HG02840 (cell line): ENCODE results near the gene MPDU1.
"Not testable (repeated sequence)": the region's sequence is repeated elsewhere in the genome, so short reads cannot be mapped to it uniquely, and the experiment has no call there.

ENCODE experiments used
- ATAC-seq: cut with Tn5 transposase; IDR thresholded peaks from one replicate; pipeline ENCODE4 v1.9.1; 2021; ENCODE audit warnings: mild to moderate bottlenecking, moderate library complexity, moderate number of reproducible peaks; ENCODE audit not compliant: unreplicated experiment, low FRiP score

The MPDU1 gene

DNA sequence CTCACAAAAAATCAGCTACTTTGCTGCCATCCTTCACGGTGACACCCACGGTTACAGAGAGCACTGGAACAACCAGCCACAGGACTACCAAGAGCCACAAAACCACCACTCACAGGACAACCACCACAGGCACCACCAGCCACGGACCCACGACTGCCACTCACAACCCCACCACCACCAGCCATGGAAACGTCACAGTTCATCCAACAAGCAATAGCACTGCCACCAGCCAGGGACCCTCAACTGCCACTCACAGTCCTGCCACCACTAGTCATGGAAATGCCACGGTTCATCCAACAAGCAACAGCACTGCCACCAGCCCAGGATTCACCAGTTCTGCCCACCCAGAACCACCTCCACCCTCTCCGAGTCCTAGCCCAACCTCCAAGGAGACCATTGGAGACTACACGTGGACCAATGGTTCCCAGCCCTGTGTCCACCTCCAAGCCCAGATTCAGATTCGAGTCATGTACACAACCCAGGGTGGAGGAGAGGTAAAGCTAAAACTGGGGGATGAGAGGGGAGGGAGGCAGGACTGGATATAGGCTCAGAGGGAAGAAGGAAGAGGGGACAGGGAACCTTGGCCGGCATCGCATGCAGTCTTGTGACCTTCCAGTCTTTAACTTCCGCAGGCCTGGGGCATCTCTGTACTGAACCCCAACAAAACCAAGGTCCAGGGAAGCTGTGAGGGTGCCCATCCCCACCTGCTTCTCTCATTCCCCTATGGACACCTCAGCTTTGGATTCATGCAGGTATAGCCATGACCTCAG, 3.6 kb upstream of the MPDU1 start:
- ATAC-seq, result no peak

DNA sequence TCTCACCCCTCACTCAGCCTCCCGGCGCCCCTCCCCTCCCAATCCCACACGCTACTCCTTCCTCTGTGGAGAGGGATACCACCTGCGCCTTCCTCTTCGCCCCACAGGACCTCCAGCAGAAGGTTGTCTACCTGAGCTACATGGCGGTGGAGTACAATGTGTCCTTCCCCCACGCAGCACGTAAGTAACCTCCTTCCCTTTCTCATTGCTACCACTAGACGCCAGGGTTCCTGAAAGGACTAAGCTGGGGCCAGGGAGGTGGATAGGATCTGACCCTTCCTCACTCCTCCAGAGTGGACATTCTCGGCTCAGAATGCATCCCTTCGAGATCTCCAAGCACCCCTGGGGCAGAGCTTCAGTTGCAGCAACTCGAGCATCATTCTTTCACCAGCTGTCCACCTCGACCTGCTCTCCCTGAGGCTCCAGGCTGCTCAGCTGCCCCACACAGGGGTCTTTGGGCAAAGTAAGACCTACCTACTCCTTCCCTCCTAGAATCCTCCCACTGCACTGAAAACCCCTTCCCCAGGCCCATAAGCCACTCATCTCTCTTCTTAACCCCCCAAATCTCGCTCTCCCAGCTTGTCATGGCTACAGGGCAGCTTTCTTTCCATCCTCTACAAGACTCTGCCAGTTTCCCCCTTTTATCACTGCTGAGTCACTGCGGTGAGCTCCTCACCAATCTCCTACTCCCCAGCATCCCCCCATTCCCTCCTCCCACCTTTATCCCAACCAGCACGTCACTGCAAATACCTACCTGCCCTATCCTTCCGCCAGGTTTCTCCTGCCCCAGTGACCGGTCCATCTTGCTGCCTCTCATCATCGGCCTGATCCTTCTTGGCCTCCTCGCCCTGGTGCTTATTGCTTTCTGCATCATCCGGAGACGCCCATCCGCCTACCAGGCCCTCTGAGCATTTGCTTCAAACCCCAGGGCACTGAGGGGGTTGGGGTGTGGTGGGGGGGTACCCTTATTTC, 2.8 kb upstream of the MPDU1 start:
- no peak for ATAC-seq

DNA sequence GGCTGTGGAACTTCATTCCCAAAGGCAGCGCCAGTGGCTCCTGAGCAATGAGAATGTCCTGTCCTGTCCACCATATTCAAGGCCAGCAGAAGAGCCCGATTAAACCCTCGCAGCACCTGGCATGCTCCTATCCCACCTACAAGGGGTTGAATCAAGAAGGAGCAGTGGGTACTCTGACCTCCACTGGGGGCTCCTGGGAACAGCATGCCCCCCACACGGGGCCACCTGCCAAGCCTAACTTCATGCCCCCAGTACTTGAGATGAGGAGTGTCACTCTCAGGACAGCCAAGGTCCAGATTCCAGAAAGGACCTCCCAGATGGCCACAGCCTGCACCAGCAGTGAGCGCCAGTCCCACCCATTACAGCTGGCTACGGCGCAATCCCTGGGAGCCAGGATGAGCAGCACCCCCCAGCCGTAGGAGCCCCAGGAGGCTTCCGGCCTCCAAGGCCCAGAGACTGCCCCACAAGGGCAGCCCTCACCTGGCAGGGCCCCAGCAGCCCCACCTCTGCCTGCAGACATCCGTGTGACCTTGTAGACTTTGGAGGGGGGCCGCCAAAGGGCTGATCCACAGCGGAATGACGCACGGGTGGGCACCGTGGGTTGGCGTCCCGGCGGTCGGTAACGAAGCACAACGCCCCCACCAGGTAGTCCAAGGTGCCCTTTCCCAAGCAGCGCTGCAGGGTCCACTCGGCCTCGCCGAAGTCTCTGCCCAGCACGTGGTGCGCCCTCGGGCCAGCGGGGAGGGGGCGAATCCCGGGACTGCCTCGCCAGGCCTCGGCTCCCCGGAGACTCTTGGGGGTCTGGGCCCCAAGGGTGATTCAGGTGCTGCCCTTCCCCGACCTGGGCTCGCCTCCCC, 1.0 kb upstream of the MPDU1 start:
- no peak for ATAC-seq

DNA sequence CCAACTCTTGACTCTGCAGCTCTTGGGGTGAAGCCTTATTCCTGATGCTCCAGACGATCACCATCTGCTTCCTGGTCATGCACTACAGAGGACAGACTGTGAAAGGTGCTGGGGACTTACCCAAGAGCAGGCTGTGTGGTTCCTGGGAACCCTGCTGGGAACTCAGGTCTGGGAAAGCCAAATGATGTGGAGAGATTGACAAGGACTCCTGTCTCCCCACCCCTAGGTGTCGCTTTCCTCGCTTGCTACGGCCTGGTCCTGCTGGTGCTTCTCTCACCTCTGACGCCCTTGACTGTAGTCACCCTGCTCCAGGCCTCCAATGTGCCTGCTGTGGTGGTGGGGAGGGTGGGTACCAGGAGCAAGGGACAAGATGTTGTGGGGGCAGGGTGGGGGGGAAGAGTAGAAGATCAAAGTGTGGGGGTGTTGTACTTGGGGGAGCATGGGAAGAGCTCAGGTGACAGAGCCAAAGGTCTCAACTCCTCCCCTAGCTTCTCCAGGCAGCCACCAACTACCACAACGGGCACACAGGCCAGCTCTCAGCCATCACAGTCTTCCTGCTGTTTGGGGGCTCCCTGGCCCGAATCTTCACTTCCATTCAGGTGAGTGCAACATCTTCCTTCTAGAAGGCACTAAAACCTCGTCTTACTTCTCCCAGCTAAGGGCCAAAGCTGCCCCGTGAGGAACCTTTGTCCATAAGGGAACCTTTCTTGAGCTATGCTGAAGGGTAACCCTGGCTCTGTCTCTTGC, 3.2 kb downstream of the MPDU1 start:
- no peak for ATAC-seq

DNA sequence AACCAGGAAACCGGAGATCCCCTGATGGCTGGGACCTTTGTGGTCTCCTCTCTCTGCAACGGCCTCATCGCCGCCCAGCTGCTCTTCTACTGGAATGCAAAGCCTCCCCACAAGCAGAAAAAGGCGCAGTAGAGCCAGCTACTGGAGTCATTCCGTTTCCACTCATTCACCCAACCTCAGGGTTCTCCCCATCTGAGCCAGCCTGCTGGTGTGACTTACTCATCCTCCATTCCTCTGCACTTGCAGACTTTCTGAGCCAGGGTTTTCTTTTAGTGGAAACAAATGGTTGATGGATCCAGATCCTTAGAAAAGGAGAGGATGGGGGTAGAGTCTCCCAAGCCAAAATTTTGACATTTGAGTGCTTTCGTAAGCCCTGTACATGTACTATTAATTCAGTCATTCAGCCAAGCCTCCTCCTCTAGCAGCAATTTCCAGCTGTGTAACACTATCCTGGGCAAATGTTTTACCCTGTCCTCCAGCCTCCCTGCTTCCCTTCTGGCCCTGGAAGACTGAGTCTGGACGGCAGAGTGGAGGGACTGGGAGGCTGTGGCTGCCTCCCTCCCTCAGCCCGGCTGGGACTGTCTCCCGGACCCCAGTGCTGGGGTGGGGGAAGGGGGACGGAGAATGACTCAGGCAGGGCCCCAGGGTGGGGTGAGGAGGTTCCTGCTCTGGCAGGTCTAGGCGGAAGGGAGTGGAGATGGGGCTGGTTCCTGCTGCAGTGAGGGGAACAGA, 3.9 kb downstream of the MPDU1 start:
- ATAC-seq, result no peak

DNA sequence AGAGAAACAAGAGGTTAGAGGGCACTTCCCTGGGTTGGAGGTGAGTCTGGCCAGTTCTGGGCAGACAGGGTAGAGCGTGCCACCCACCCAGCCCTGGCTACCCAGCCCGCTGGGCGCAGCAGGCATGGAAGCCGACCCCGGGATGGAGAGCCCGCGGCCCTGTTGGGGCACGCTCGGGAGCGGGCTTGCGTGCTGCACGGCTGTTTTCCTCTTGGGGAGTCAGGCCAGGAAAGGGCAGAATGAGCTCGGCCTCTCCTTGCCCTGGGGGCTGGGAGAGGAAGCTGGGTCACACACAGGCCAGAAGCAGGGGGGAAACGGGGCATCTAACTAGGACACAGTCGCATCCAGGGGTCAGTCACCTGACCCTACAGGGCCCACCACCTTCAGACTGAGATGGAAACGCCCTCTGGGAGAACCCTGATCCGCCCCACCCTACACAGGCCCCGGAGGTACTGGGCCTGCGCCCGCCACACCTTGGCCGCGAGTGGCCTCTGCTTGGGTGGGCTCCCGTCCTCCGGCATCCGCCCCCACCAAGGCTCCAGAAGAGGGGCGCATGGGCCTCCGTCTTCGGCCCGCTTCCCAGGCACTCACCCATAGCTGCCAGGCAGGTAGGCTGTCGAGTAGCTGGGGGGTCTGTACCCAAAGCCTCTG, 5.0 kb downstream of the MPDU1 start:
- ATAC-seq, result no peak

DNA sequence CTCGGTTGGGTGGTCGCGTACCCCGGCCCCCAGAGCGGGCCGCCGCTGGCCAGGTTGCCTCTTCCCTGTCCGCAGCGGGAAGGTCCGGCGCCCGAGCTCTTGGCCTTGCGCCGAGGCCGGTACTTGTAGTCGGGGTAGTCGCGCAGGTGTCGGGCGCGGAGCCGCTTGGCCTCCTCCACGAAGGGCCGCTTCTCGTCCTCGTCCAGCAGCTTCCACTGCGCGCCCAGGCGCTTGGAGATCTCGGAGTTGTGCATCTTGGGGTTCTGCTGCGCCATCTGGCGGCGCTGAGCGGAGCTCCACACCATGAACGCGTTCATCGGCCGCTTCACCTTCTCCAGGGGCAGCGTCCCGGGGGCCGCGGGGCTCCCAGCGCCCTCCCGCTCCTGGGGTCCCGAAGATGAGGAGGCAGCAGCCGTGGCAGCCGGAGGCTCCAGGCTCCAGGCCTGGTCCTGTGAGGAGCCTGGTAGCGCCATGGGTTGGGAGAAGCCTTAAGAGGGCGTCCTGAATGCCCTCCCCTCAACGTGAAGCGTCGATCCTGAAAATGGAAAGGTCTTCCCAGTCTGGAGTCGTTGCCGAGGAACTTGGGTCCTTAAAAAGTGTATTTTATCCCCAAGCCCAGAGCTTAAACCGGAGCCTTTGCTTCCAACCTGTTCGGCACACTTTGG, 5.7 kb downstream of the MPDU1 start:
- no peak for ATAC-seq

DNA sequence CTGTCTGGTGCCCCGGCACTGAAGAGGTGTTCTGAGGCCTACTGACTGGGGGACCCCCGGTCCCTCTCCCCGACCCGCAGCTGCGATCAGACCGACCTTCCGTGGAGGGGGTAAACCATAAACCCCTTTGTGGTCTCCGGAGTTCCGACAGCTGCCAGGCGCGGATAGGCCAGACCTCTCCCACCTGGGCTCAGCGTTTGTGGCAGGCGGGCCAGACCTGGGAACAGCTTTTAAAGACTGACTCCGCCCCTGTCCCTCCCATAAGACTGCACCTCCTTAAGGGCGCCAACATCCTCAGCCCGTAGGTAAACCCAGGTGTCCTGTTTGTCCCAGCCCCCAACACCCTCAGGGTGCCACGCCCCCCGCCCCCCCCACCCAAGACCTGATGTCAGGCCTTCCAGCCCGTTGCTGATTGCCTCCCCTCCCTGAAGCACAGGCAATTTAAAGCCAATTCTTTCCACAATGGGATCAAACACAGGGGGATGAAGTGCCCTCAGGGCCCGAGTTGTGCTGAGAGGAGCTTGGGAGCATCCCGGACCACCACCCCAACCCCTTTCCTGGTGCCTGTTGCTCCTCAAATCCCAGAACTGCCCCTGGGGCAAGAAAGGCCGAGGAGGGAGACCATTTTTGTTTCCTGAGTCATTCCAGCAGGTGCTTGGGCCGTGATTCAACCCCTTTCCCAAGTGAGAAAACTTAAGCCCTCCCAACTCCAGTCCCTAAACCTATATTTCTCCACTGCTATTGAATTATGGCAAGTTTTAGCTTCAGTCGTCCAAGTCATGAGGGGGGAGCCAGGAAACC, 6.4 kb downstream of the MPDU1 start, which contains the start of gene SOX15:
SOX15 (minus strand) TSS at position 204 of the 801 bp plus-strand sequence. CDS start 418 bp downstream, outside the sequence.
- ATAC-seq, result no peak

DNA sequence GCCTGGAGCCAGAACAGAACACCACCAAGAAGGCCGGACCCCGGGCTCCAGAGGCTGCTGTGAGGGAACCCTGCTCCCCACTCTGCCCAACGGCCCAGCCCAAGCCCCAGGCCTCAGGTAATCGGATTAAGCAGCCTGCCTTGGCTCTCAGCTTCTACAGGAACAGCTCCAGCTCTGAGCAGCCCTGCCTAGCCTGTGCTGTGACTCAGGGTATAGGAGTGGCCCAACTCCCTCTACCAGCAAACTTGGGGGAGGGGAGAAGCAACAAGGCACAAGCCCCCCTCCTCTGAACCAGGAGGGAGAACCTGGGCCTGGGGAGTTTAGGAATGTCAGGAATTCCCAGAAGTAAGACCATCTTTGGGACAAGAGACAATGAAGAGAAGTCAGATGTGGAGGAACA, 7.1 kb downstream of the MPDU1 start:
- no peak for ATAC-seq

DNA sequence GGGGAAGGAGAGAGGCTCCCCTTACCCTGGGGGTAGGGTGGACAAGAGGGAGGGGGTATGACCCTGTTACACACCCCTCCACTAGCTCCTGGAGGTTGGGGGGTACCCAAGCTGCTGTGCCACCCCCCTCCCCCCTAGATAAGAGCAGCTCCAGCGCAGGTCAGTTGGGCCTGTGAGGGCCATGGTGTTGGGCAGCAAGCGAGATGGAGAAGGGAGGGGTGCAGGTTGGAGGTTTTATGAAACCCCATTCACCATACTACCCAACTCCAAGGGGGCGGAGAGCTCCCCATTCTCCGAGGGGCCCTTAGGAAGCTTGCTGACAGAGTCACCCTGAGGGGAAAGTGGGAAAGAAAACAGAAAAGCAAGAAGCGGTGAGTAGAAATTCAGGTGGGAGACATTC, 7.9 kb downstream of the MPDU1 start:
- no peak for ATAC-seq

DNA sequence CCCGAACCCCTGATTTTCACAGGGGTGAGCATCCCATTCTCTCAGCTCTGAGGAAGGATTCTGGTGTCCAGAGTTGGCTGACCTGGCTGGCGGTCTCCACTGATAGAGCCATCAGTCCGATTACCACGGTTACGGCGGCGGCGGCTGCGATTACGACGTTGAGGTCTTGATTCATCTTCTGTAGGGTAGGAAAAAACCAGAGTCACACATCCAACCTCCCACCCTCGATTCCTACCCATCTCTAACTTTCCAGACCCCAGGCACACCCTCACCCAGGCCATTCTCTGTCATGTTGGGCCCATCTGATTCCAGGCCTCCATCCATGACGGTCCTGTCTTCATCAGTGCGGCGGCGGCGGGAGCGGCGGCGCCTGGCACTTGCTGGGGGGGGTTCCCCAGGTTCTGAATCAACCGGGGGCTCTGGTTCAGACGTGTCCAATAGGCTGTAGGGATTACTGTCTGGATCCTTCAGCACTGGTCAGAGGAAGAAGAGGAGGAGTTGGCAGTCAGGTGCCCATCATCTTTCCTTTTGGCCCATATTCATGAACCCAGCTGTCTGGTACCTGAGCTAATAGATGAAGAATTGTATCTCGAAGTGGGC, 8.9 kb downstream of the MPDU1 start:
- ATAC-seq, result no peak

DNA sequence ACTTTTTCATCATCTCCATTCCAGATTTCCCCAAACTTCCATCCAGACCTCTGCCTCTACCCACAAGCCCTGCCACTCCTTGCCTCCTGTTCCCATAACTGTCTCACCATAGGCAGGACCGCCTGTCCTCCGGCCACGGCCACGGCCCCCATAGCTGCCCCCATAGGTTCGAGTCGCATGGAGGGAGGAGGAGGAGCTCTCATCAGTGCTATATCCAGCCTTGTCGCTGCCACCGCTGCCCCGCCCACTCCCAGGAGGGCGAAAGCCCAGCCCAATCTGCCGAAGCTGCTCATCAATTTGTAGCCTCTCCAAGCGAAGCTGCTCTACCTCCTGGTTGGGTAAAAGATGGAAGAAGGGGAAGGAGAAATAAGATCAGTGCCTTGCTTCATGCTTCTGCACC, 9.6 kb downstream of the MPDU1 start:
- no peak for ATAC-seq

DNA sequence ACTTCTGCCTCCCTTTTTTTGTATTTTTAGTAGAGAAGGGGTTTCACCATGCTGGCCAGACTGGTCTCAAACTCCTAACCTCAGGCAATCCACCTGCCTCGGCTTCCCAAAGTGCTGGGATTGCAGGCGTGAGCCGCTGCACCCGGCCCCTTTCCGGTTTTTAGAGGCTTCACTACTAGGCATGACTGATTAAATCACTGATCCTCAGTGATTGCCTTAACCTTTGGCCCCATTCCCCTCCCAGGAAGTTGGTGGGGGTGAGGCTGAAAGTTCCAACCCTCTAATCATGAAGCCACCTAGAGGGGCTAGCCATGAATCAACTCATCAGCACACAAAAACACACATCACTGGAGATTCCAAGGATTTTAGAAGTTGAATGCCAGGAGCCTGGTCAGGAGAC, 13.9 kb downstream of the MPDU1 start:
- ATAC-seq, result not testable (repeated sequence)

DNA sequence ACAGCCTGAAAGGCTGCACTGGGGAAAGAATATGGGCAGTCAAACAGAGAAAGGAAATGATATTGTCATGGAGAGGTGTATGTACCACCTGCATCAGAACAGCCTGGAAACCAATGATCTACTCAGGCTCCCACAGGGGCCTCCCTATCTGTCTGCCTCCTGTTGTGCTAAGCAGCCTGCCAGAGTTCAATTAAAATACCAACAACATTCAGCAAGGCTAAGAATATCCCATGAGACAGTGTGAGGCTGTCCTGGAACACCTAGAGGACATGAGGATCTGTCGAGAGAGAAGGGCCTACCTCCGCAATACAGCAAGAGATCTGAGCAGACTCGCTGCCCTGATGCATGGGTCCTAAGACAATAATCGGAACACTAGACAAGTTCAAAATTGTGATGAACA, 22.6 kb downstream of the MPDU1 start:
- ATAC-seq, result no peak

DNA sequence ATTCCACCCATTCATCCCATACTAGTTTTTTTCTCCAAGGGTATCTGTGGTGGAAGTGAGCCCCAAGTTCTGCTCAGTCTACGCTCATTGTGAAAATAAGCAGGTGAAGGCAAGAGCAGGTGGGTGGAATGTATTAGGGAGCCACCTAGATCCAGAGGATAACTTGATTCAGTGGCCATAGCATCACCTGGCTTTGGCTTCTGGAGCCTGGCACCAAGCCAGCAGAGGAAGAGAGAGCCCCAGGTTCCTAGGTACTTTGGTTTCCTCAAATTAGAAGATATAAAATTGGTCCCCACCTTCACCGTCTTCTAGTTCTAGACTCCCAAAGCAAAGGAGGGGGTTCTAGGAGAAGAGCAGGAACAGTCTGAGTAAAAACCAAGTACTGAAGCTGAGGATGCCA, 27.0 kb downstream of the MPDU1 start:
- ATAC-seq, result no peak

DNA sequence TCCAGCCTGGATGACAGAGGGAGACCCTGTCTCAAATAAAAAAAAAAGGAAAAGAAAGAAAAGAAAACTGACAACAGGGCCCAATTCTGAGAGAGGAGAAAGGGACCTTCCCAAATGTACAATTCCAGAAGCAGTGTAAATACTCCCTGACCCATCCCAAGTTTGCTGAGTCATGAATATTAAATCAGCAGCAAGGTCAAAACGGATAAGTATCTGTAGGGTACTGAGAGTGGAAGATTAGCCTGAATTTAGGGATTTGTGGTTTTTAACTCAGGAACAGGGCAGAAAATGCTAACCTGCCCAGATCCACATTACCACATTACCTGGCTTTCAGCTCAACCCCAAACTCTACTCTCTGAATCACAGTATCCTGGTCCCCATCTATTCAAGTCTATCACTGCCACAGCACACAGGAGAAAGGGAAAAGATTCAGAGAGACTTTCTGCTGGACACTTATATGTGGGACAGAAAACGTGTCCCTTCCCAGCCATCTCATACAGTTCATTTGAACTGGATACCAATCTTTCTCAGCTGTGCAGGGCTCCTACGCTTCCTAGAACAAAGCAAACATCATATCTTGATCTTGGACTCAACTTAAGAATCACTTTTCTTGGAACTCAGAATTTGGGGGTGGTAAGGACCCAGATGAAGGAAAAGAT, 28.1 kb downstream of the MPDU1 start:
- no peak for ATAC-seq

DNA sequence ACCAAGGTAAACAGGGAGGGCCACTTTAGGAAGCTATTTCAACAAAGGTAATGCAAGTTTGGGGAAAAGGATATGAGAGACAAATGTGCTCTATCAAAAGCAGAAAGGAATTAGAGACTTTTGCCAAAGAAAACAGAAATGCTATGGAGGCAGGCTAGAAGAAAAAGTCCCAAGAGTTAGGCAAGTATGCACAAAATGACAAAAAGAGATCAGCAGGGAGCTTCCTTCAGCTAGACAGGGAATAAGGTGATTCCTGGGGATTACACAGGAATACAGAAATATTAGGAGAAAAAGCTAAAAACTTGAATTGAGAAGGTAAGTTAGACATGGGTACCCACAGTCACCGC, 28.6 kb downstream of the MPDU1 start:
- no peak for ATAC-seq
